ENCODE measurements around the gene FARS2.

DNA sequence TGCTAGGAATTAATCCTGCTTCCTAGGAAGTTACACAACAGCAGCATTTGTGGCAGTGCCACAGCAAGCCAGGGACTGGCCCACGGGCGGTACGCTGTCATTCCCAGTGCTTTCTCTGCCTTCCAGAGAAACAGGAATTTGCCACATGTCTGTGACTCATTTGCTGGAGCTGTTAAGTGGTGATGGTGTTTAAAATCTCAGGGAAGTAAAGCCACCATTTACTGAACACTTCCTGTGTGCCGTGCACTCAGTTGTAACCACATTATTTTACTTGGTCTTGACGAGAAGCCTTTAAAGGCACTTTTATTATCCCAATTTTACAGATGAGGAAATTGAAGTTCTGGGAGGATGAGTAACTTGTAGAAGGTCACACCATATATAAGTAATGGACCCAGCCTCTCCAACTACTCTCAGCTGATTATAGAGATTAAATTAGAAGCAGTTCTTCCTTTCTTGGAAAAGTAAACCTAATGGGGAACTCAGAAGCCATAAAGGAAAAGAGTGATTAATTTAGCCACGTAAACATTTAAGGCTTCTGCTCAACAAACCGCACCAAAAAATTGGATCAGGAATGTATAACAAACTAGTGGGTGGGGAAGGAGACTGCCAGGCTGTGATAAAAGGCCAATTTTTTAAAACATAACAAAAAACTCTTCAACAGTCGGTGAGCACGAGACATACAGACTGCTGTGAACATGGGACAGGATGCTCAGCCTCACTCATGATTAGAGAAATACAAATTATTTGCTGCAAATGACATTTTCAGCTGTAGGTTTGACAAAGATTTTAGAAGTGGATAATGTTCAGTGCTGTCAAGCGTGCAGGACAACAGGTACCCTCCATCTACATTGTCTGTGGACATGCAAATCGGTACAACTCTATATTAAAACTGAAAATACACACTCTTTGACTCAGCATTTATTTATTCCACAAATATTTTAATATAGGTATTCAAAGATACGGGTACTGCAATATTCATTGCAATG, 434.2 kb downstream of the FARS2 start:
- TF ChIP-seq POLR2AphosphoS5 (IDR thresholded peaks at IDR 0.05) (no peak), EZH2 (IDR thresholded peaks at IDR 0.05; ENCODE audit: borderline replicate concordance, insufficient read depth, low read length, poor library complexity, severe bottlenecking) (no peak), EP300 (conservative IDR thresholded peaks at IDR 0.05; ENCODE audit: poor library complexity, severe bottlenecking) (no peak), TAF1 (IDR thresholded peaks at IDR 0.05; ENCODE audit: low read depth) (no peak), MXI1 (conservative IDR thresholded peaks at IDR 0.05; ENCODE audit: poor library complexity, severe bottlenecking) (no peak)
- TF ChIP-seq, protein P1, sequence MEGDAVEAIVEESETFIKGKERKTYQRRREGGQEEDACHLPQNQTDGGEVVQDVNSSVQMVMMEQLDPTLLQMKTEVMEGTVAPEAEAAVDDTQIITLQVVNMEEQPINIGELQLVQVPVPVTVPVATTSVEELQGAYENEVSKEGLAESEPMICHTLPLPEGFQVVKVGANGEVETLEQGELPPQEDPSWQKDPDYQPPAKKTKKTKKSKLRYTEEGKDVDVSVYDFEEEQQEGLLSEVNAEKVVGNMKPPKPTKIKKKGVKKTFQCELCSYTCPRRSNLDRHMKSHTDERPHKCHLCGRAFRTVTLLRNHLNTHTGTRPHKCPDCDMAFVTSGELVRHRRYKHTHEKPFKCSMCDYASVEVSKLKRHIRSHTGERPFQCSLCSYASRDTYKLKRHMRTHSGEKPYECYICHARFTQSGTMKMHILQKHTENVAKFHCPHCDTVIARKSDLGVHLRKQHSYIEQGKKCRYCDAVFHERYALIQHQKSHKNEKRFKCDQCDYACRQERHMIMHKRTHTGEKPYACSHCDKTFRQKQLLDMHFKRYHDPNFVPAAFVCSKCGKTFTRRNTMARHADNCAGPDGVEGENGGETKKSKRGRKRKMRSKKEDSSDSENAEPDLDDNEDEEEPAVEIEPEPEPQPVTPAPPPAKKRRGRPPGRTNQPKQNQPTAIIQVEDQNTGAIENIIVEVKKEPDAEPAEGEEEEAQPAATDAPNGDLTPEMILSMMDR (IDR thresholded peaks at IDR 0.05; ENCODE audit: poor library complexity, severe bottlenecking): no peak
- TF ChIP-seq, protein P2, sequence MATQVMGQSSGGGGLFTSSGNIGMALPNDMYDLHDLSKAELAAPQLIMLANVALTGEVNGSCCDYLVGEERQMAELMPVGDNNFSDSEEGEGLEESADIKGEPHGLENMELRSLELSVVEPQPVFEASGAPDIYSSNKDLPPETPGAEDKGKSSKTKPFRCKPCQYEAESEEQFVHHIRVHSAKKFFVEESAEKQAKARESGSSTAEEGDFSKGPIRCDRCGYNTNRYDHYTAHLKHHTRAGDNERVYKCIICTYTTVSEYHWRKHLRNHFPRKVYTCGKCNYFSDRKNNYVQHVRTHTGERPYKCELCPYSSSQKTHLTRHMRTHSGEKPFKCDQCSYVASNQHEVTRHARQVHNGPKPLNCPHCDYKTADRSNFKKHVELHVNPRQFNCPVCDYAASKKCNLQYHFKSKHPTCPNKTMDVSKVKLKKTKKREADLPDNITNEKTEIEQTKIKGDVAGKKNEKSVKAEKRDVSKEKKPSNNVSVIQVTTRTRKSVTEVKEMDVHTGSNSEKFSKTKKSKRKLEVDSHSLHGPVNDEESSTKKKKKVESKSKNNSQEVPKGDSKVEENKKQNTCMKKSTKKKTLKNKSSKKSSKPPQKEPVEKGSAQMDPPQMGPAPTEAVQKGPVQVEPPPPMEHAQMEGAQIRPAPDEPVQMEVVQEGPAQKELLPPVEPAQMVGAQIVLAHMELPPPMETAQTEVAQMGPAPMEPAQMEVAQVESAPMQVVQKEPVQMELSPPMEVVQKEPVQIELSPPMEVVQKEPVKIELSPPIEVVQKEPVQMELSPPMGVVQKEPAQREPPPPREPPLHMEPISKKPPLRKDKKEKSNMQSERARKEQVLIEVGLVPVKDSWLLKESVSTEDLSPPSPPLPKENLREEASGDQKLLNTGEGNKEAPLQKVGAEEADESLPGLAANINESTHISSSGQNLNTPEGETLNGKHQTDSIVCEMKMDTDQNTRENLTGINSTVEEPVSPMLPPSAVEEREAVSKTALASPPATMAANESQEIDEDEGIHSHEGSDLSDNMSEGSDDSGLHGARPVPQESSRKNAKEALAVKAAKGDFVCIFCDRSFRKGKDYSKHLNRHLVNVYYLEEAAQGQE (IDR thresholded peaks at IDR 0.05; ENCODE audit: borderline replicate concordance): no peak
